T47D (cell line): Measurements from ENCODE around the gene MBNL1.
"Not testable (repeated sequence)": the region's sequence is repeated elsewhere in the genome, so short reads cannot be mapped to it uniquely, and the experiment has no call there.

ENCODE experiments used
- DNase-seq, 2 experiments: peaks; one replicate each; pipeline versions ENCODE4 v3.0.0 to v3.0.0-alpha.2; 2011 to 2012; ENCODE audit warnings: low read depth in 1 of 2, low spot score in 1 of 2
- JUND ChIP-seq: IDR thresholded peaks from 2 replicates; pipeline ENCODE4 v1.6.1; 2012; ENCODE audit warnings: low read depth
- in situ Hi-C: cut with HindIII; loops from 2 replicates; pipeline ENCODE4 v1.10.0; 2016; ENCODE audit warnings: low sequenced_read_pairs, low pct_unique_long_range_greater_than_20kb

Gene MBNL1

DNA sequence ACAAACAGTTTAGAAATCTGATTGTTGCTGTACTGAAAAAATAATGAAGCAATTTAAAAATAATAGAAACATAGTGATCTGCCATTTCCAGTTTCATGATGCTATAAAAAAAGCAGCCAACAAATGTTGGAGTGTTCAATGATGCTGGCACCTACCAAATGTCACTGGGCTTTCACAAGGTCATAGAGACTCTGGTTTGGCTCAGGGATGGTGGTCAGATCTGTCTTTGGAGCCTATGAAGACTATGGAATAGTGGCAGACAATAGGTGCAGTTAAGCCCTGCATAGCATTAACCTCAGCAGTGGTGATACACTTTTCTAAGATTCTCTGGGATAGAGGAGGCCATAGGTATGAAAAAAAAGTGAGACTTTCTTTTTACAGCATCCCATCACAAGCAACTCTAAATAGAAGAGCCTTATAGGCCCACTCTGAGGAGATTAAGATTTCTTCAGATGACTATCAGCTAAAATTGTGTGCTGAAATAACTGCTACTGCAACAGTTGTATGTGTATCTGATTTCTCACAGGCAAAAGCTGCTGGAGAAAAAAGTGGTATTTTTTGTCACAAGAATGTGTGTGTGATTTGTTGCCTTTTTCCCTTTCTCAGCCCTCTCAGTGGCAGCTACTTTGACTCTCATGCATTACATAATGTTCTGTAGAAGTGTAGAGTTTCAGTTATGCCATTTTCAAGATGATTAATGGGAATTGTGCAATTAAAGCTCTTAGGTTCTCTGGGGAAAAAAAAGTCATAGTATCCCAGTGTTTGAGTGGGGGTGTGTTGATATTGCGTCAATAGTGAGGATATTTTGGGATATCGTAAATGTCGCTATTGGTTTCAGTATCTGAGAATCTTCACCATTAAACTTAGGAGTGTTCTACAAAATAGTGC, 137.4 kb downstream of the MBNL1 start:
- no peak for DNase-seq
- no peak for TF ChIP-seq JUND
- in situ Hi-C loops: no loop called here

DNA sequence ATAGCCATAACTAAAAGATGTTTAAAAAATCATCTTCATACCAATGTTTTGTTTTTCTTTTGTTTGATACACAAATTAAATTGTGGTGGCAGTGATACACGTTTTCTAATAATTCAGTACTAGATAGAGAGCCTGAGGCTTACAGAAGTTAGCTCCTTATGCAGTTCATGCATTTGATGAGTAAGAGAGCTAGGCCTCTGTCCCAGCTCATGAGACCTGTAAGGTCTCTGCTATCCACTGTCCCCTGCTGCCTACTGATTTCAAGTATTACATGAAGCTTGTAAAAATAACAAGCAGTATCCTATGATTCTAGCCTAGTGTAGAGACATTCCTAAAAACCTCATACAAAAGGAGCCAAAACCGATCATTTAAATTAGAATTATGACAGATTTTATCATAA, 144.5 kb downstream of the MBNL1 start:
- no peak for DNase-seq
- in situ Hi-C loops: no loop called here
- no peak for TF ChIP-seq JUND

DNA sequence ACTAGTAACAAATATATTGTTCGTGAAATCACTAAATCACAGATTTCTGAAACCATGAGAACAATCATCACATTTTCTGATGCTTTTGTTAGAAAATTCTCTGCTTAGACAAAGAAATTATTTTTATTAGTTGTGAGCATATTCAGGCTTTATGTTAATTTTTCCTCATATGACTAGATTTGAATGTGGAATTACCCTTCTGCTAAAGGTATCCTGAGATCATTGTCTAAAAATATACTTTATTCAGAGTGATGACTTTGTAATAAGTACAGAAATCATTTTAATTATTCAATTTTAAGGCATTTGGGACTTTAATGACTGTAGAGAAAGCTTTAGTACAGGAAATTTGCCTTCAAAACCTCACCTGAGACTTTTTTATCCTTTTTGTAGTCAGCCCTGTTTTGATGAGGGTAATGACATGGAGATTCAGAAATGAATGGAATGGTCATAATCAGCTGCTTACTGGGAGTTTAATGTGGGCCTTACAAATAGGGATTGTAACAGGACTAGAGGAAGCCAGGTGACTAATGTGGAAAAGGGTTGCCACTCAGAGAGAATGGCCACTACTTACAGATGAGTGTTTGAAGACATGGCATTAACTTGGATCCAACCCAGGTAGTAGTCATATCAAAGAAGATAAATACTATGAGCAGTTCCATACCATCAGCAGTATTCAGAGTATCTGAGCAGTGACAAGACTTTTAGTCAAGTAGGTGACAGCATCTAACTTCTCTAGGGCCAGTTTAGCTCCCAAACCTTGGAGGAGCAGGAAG, 148.3 kb downstream of the MBNL1 start:
- TF ChIP-seq JUND: no peak
- DNase-seq: no peak
- in situ Hi-C loops: no loop called here

DNA sequence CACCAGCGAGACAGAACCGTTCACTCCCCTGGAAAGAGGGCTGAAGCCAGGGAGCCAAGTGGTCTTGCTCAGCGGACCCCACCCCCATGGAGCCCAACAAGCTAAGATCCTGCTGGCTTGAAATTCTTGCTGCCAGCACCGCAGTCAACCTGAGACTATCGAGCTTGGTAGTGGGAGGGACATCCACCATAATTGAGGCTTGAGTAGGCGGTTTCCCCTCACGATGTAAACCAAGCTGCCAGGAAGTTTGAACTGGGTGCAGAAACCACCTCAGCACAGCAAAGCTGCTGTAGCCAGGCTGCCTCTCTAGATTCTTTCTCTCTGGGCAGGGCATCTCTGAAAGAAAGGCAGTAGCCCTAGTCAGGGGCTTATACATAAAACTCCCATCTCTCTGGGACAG, 151.0 kb downstream of the MBNL1 start:
- no peak for DNase-seq
- TF ChIP-seq JUND: no peak
- in situ Hi-C loops: no loop called here

DNA sequence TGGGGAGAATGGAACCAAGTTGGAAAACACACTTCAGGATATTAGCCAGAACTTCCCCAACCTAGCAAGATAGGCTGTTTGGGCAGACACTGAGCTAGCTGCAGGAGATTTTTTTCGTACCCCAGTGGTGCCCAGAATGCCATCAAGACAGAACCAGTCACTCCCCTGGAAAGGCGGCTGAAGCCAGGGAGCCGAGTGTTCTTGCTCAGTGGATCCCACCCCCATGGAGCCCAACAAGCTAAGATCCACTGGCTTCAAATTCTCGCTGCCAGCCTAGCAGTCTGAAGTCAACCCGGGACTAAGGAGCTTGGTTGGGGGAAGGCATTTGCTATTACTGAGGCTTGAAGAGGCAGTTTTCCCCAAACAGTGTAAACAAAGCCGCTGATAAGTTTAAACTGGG, 152.4 kb downstream of the MBNL1 start:
- DNase-seq: no peak
- in situ Hi-C loops: no loop called here
- no peak for TF ChIP-seq JUND

DNA sequence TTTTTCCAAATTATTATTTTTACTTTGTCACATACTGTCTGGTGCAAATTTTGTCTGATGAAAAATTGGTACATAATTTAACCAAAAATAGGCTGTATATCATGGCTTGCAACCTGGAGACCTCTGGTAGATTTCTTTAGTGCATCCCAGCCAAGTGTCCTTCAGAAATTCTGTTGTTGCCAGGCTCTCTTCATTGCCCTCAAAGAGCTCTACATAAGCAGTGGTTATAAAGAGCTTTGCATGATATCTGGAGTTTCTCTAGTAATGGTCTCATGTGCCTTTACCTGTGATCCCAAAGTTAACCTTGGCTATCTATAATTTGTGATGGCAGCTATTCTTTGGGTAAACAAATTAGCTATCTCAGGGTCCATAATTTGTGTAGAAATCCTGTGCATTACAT, 157.7 kb downstream of the MBNL1 start:
- in situ Hi-C loops: no loop called here
- no peak for TF ChIP-seq JUND
- no peak for DNase-seq

DNA sequence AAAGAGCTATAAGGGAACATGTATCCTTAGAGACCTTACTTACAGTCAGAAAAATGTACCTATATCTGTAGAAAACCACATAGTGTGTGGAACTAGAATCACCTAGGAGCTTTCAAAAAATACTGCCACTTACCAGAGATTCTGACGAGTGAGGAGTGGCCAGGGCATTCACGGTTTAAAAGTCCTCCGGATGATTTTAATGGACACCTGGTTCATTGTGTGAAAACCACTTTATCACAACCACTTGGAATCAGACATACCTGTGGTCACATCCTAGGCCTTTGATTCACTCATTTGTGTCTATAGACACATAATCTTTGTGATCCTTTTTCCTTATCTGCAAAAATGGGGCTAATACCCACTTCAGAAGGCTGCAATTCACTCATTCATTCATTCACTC, 159.8 kb downstream of the MBNL1 start:
- in situ Hi-C loops: no loop called here
- no peak for TF ChIP-seq JUND
- no peak for DNase-seq

DNA sequence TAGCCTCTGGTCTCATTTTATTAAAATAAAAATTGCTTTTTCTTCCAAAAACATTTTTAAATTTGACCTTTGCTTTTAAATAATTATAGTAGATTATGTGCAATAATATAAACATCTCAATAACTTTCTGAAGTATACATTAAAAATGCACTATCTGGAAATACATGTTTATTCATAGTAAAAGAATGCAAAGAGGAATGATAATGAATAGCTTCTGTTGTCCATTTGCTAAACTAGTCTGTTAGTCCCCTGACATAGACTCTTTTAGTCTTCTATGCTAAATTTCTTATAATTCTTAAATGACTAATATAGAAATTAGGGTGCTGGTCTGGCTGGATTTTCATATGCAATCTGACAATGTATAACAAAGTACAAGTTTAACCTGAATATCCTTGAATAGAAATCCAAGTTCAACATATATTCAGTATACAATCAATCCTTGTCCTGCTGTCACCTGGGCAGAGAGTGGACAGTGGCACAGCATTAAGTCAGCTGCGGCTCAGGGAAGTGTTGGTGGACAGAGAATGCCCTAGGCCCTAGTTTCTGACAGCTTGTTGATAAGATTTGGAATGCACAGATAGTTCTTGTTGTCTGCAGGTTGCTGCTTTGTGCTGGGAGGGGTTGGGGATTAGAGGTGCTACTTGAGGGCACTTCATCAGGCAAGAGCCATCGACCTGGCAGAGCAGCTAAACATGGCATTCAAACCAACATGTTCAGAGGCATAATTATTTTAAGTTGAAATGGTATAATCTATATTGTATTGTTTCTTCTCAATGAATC, 161.7 kb downstream of the MBNL1 start:
- in situ Hi-C loops: no loop called here
- DNase-seq: no peak
- TF ChIP-seq JUND: no peak

DNA sequence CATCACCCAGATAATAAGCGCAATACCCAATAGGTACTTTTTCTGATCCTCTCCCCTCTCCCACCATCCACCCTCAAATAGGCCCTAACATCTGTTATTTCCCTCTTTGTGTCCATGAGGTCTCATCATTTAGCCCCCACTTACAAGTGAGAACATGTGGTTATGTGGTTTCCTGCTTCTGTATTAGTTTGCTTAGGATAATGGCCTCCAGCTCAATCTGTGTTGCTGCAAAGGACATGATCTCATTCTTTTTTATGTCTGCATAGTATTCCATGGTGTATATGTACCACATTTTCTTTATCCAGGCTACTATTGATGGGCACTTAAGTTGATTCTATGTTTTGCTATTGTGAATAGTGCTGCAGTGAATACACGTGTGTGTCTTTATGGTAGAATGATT, 165.4 kb downstream of the MBNL1 start:
- no peak for DNase-seq
- in situ Hi-C loops: no loop called here
- no peak for TF ChIP-seq JUND

DNA sequence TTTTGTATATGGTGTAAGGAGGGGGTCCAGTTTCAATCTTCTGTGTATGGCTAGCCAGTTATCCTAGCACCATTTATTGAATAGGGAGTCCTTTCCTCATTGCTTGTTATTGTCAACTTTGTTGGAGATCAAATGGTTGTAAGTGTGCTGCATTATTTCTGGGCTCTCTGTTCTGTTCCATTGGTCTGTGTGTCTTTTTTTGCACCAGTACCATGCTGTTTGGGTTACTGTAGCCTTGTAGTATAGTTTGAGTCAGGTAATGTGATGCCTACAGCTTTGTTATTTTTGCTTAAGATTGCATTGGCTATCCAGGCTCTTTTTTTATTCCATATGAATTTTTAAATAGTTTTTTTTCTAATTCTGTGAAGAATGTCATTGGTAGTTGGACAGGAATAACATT, 166.5 kb downstream of the MBNL1 start:
- DNase-seq, in situ Hi-C loops: not testable (repeated sequence)

DNA sequence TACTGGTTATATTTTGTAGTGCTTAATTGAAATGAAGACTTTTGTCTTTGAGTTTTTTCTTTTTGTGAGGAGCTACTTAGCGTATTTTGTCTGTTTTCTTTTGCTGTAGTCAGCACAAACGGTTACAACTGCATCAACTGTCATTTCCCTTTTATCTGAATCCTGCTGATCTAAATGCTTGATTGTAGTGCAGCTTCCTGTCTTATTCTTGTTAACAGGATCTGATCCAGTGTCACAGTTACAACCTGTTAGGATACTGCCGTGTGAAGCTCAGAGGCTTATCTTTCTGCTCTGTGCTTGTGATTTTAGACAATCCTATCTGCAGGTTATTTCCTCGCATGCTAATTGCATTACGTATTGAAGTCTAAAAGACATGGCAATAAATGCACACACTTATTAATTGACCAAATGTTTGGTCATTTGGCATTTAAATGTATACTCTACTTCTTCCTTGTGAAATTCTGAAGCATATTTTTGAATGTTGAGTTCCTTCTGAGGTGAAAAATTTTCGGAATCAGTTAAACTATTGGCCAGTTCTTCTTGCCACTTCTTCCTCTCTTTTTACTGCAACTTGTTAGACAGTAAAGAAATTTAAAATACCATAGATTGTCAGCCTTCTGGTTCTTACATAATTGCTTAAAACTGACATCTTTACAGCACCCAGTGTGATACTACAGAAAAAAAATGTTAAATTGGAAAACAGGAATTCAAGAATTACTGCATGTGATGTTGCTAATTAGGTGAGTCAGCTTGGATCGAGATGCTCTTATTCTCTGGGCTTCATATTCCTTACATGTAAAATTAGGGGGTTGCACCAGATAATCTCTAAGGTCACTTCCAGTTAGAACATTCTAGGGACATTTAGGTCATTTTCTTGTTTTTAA, 168.2 kb downstream of the MBNL1 start:
- in situ Hi-C loops: no loop called here
- TF ChIP-seq JUND: no peak
- DNase-seq: no peak

DNA sequence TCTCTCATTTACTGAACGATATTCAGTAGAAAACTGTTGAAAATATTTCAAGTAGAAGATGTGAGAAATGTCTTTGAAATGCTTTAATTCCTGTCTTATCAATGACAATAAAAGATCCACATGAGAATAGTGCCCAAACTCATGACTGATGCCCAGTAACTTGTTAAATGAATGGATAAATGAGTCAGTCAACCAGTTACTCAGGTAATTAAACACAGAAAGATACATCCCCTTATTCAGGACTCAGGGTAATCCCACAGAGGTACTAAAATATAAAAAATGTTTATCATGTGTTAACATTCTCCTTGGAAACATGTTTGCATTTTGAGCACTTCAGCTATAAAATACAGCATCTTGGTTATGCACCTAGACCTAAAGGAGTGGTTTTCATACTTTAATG, 169.5 kb downstream of the MBNL1 start:
- no peak for TF ChIP-seq JUND
- in situ Hi-C loops: no loop called here
- no peak for DNase-seq
